ENCODE measurements around the gene PNPLA2.
A peak's percentile ranks its signal among the peaks of the same experiment; 100 is the strongest.

The PNPLA2 gene, protein sequence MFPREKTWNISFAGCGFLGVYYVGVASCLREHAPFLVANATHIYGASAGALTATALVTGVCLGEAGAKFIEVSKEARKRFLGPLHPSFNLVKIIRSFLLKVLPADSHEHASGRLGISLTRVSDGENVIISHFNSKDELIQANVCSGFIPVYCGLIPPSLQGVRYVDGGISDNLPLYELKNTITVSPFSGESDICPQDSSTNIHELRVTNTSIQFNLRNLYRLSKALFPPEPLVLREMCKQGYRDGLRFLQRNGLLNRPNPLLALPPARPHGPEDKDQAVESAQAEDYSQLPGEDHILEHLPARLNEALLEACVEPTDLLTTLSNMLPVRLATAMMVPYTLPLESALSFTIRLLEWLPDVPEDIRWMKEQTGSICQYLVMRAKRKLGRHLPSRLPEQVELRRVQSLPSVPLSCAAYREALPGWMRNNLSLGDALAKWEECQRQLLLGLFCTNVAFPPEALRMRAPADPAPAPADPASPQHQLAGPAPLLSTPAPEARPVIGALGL

GRCh38 chr11:818396-819128, at the start of gene PNPLA2:
Gene PNPLA2 (plus strand): TSS chr11:818914. CDS start chr11:819719, 805 bp downstream.
- DNase-seq (ENCODE audit: low read depth) = peak; percentile 81

DNA sequence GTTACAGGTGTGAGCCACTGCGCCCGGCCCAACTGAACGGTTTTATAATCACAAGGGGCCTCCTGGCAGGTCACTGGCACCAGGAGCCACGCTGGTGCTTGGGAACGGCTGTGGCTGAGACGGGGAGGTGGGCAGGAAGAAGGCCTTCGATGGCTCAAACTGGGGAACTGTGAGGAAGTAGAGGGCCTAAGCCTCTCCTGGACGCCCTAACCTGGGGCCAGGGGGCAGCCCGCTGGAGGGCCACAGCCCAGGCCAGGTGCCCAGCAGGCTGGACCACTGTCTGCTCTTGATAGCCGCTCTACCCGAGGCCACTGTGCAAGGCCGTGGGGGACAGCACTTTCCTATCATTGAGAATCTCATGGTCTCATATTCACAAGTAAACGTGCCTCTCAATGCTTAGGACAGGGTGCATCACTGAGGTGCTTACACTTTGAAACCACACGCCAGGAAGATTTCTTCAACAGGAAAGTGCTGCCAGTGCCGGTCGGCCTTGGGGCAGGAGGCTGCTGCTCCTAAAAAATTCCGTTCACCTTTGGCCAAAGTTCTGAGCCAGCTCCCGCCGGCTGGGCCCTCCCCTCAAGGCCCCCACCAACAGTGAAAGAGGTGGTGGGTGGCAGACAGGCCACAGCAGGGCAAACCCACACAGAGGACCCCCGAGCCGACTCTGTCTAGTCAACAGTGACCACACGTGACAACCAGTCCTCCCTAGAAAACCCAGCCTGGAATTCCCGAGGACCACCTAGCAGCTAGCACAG, 48.6 kb upstream of the PNPLA2 start:
- no peak for DNase-seq (ENCODE audit: low read depth)

GRCh38 chr11:770642-771616, 47.8 kb upstream of the PNPLA2 start:
- no peak for DNase-seq (ENCODE audit: low read depth)

GRCh38 chr11:771617-772204, 47.0 kb upstream of the PNPLA2 start:
- no peak for DNase-seq (ENCODE audit: low read depth)

- no peak for DNase-seq (ENCODE audit: low read depth)
Measured at GRCh38 chr11:772429-773390, 46.0 kb upstream of the PNPLA2 start.

DNA sequence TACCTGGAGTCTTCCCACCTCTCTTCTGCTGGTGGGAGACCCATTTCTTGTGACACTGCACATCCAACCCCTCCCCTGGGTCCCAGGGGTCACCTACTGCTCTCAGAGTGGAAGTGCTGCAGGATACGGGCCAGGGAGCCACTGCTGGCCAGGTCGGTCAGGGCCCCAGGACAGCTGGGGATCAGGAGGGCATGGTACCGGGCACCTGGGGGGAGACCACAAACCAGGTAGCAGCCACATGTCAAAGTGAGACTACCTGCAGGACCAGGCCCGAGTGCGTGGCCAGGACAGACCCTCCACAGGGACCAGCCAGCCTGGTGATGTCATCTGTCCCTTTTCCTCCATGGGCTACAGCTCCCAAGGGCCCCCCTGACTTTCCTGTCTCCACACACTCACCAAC, 45.3 kb upstream of the PNPLA2 start:
- DNase-seq (ENCODE audit: low read depth) = no peak

GRCh38 chr11:773830-774229, 44.9 kb upstream of the PNPLA2 start:
- no peak for DNase-seq (ENCODE audit: low read depth)

GRCh38 chr11:774873-775592, 43.7 kb upstream of the PNPLA2 start:
- DNase-seq (ENCODE audit: low read depth) = peak; percentile 55

DNA sequence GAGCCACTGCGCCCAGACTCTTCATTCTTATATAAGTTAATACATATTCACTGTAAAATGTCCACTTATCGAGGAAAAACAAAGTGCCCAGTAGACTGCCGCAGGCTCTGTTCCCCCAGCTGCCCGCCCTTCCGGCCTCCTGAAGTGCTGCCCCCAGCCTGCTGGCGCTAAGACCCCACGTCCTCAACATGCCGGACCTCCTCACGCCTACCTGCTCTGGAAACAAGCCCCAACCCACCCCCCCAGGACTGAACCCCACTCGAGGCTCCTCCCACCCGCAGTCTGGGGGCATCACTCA, 42.5 kb upstream of the PNPLA2 start:
- DNase-seq (ENCODE audit: low read depth) = no peak

- DNase-seq (ENCODE audit: low read depth) = peak; percentile 38
Measured at GRCh38 chr11:776561-777287, 42.0 kb upstream of the PNPLA2 start.

GRCh38 chr11:777288-778255, 41.1 kb upstream of the PNPLA2 start, which contains the start of gene GATD1:
Gene GATD1 (minus strand): TSS chr11:777487. CDS start chr11:777462, 25 bp downstream.
- peak; percentile 86 for DNase-seq (ENCODE audit: low read depth)

DNA sequence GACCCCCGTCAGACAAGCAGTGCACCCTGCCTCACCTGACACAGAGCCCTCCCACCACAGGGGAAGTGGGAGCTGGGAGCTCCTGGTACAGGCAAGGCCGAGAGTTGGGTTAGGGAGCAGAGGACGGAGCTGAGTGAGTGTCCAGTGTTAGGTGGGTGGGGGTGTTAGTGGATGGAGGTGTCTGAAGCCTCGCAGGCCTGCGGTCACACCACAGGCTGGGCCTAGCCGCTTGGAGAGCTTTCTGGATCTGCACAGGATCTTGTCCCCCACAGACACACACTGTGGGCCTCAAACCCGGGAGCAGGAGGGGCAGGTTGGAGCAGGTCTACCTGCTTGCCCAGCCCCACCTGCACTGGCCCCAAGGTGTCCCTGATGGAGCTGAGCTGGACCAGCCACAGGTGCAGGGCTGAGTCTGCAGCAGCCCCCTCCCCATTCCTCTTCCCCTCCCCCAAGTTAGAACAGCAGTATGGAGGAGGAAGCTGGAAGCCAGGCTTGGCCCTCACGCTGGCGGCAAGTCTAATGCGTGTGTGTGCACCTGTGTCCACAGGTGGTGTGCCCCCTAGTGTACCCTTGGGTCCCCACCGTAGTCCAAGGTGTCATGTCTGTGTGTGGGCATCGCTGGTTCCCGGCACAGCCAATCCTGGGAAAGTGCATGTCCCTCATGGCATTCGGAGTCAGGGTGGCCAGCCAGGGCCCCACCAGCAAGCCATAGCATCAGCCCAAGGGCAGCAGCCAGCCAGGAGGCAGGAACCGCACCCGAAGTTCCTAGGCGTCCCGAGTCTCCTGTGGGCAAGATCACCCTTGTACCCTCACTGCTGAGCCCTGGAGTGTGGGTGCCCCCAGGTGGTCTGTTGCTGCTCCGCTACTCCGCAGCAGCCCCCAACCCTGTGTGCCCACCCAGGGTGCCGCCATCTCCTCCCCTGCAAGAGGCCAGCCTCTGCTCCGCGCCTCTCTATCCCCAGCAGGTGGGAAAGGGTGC, 39.4 kb upstream of the PNPLA2 start:
- no peak for DNase-seq (ENCODE audit: low read depth)

DNA sequence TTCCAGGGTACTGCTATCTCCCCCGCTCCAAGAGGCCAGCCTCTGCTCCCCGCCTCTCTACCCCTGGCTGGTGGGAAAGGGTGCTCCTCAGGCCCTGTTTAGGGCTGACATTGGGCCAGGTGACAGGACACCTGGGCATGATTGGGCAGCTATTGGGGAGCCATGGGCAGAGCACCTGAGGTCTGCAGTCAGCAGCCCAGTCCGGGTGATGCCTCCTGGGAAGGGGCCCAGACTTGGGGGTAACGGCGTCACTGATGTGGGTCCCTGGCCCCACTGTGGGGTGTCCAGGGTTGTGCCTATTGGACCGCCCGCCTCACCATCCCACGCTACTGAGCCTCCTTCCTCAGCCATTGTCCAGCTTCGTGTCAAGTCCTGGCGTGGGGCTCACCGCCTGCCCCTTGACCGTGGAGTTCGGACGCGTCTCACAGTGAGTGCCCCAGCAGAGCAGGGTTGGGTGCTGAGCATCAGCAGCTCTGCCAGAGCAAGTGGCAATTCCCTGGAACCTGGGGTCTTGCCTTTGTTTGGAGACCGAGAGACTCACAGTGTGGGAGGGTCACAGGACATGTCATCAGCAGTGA, 38.7 kb upstream of the PNPLA2 start:
- no peak for DNase-seq (ENCODE audit: low read depth)

- DNase-seq (ENCODE audit: low read depth) = no peak
Measured at GRCh38 chr11:782264-783174, 36.2 kb upstream of the PNPLA2 start.
